ENCODE results near the gene HPCA.

Gene HPCA

GRCh38 chr1:32920833-32921232 is 34.5 kb downstream of the HPCA start:
- H3K4me2 ChIP-seq = no peak overlapping the region
- no peaks in the 10 kb centered on the region for H3K36me3 ChIP-seq (ENCODE audit: insufficient read depth)
- H2AFZ ChIP-seq (ENCODE audit: low read depth) = no peak overlapping the region
- no peaks in the 10 kb centered on the region for H3K27me3 ChIP-seq (ENCODE audit: insufficient read depth, low read depth)
- H3K4me3 ChIP-seq (IDR thresholded peaks at IDR 0.05; ENCODE audit: insufficient read depth, low read depth, low read length) = no peak overlapping the region
- H4K20me1 ChIP-seq (ENCODE audit: insufficient read depth) = no peaks in the 10 kb centered on the region
- no peaks in the 10 kb centered on the region for H3K79me2 ChIP-seq (ENCODE audit: insufficient read depth, low read depth)
- H3K4me1 ChIP-seq (ENCODE audit: low read depth, poor library complexity, severe bottlenecking) = peaks cover 15% of the 10 kb centered on the region
- TF ChIP-seq CTCF (conservative IDR thresholded peaks at IDR 0.05; ENCODE audit: low read depth, low read length) = no peak
- no peak overlapping the region for H3K9ac ChIP-seq
- H3K27ac ChIP-seq = no peak overlapping the region

GRCh38 chr1:32924881-32925344 is 38.6 kb downstream of the HPCA start:
- no peak overlapping the region for H3K9ac ChIP-seq
- H2AFZ ChIP-seq (ENCODE audit: low read depth) = no peak overlapping the region
- TF ChIP-seq CTCF (conservative IDR thresholded peaks at IDR 0.05; ENCODE audit: low read depth, low read length) = no peak
- H3K4me3 ChIP-seq (IDR thresholded peaks at IDR 0.05; ENCODE audit: insufficient read depth, low read depth, low read length) = no peak overlapping the region
- no peaks in the 10 kb centered on the region for H4K20me1 ChIP-seq (ENCODE audit: insufficient read depth)
- no peaks in the 10 kb centered on the region for H3K79me2 ChIP-seq (ENCODE audit: insufficient read depth, low read depth)
- no peak overlapping the region for H3K4me2 ChIP-seq
- H3K4me1 ChIP-seq (ENCODE audit: low read depth, poor library complexity, severe bottlenecking) = peaks cover 7% of the 10 kb centered on the region
- H3K27ac ChIP-seq = no peak overlapping the region
- no peaks in the 10 kb centered on the region for H3K36me3 ChIP-seq (ENCODE audit: insufficient read depth)
- no peaks in the 10 kb centered on the region for H3K27me3 ChIP-seq (ENCODE audit: insufficient read depth, low read depth)

GRCh38 chr1:32925403-32926162 is 39.3 kb downstream of the HPCA start:
- Histone ChIP-seq H3K27me3 (ENCODE audit: insufficient read depth, low read depth) (no peaks in the 10 kb centered on the region), H3K4me3 (IDR thresholded peaks at IDR 0.05; ENCODE audit: insufficient read depth, low read depth, low read length) (no peak overlapping the region), H3K79me2 (ENCODE audit: insufficient read depth, low read depth) (no peaks in the 10 kb centered on the region), H3K4me2 (no peak overlapping the region), H3K4me1 (ENCODE audit: low read depth, poor library complexity, severe bottlenecking) (peaks cover under 1% of the 10 kb centered on the region), H3K27ac (no peak overlapping the region), H2AFZ (ENCODE audit: low read depth) (no peak overlapping the region), H4K20me1 (ENCODE audit: insufficient read depth) (no peaks in the 10 kb centered on the region), H3K36me3 (ENCODE audit: insufficient read depth) (no peaks in the 10 kb centered on the region), H3K9ac (no peak overlapping the region)
- TF ChIP-seq CTCF (conservative IDR thresholded peaks at IDR 0.05; ENCODE audit: low read depth, low read length) = no peak

- H4K20me1 ChIP-seq (ENCODE audit: insufficient read depth) = no peaks in the 10 kb centered on the region
- H3K36me3 ChIP-seq (ENCODE audit: insufficient read depth) = no peaks in the 10 kb centered on the region
- no peak for TF ChIP-seq CTCF (conservative IDR thresholded peaks at IDR 0.05; ENCODE audit: low read depth, low read length)
- H3K4me1 ChIP-seq (ENCODE audit: low read depth, poor library complexity, severe bottlenecking) = no peaks in the 10 kb centered on the region
- no peak overlapping the region for H3K4me3 ChIP-seq (IDR thresholded peaks at IDR 0.05; ENCODE audit: insufficient read depth, low read depth, low read length)
- H3K27me3 ChIP-seq (ENCODE audit: insufficient read depth, low read depth) = no peaks in the 10 kb centered on the region
- no peak overlapping the region for H3K27ac ChIP-seq
- no peak overlapping the region for H3K4me2 ChIP-seq
- H3K9ac ChIP-seq = no peak overlapping the region
- H2AFZ ChIP-seq (ENCODE audit: low read depth) = no peak overlapping the region
- no peaks in the 10 kb centered on the region for H3K79me2 ChIP-seq (ENCODE audit: insufficient read depth, low read depth)
Measured at GRCh38 chr1:32926562-32926961, 40.3 kb downstream of the HPCA start.
